Hepatocyte (in vitro differentiated cells): Measurements from ENCODE around the gene CCR9. TPM values are rescaled to one million over a fixed set of nuclear protein-coding genes. Genes with fewer than 3 reads are reported as not detected.

Source experiments
- DNase-seq: peaks from one replicate; pipeline ENCODE4 v3.0.0-alpha.2; 2016; ENCODE audit warnings: low spot score
- H2AFZ ChIP-seq: fragments of 200-600 bp; sonication (generic); 2 replicates; pipeline ENCODE4 v1.6.0; 2016; ENCODE audit warnings: antibody characterized with exemption, mild to moderate bottlenecking
- H3K27ac ChIP-seq: fragments of 200-600 bp; sonication (generic); 2 replicates; pipeline ENCODE4 v1.5.1; 2016; ENCODE audit warnings: mild to moderate bottlenecking
- H3K27me3 ChIP-seq: fragments of 200-600 bp; sonication (generic); 2 replicates; pipeline ENCODE4 v1.6.1; 2016
- H3K36me3 ChIP-seq: fragments of 200-600 bp; sonication (generic); replicated peaks from 2 replicates; pipeline ENCODE4 v1.5.1; 2016; ENCODE audit warnings: low read depth; ENCODE audit not compliant: insufficient read depth
- H3K4me1 ChIP-seq: fragments of 200-600 bp; sonication (generic); 2 replicates; pipeline ENCODE4 v1.5.1; 2016; ENCODE audit warnings: mild to moderate bottlenecking, moderate library complexity; ENCODE audit not compliant: insufficient read depth
- H3K4me2 ChIP-seq: fragments of 200-600 bp; sonication (generic); 2 replicates; pipeline ENCODE4 v1.6.0; 2016
- H3K4me3 ChIP-seq: fragments of 200-600 bp; sonication (generic); 2 replicates; pipeline ENCODE4 v1.5.1; 2016; ENCODE audit warnings: mild to moderate bottlenecking
- H3K79me2 ChIP-seq: fragments of 200-600 bp; sonication (generic); 2 replicates; pipeline ENCODE4 v1.6.0; 2017; ENCODE audit warnings: mild to moderate bottlenecking
- H3K9me2 ChIP-seq: fragments of 200-600 bp; sonication (generic); replicated peaks from 2 replicates; pipeline ENCODE4 v1.6.0; 2017; ENCODE audit warnings: mild to moderate bottlenecking; ENCODE audit not compliant: insufficient read depth
- H3K9me3 ChIP-seq: fragments of 200-600 bp; sonication (generic); 2 replicates; pipeline ENCODE4 v1.5.1; 2016; ENCODE audit warnings: low read depth, mild to moderate bottlenecking
- H4K20me1 ChIP-seq: fragments of 200-600 bp; sonication (generic); 2 replicates; pipeline ENCODE4 v1.6.0; 2016; ENCODE audit warnings: mild to moderate bottlenecking; ENCODE audit not compliant: insufficient read depth, poor library complexity, severe bottlenecking
- CTCF ChIP-seq: fragments of 200-600 bp; sonication (generic); IDR thresholded peaks from 2 replicates; pipeline ENCODE4 v1.5.1; 2016; ENCODE audit warnings: antibody characterized with exemption, mild to moderate bottlenecking; ENCODE audit not compliant: poor library complexity
- EZH2 ChIP-seq: fragments of 200-600 bp; sonication (generic); IDR thresholded peaks from 2 replicates; pipeline ENCODE4 v1.6.1; 2016; ENCODE audit warnings: antibody characterized with exemption, mild to moderate bottlenecking, borderline replicate concordance
- EZH2phosphoT487 ChIP-seq: fragments of 200-600 bp; sonication (generic); IDR thresholded peaks from one replicate; pipeline ENCODE4 v1.6.1; 2018; ENCODE audit warnings: antibody characterized with exemption, mild to moderate bottlenecking, low read depth, moderate library complexity; ENCODE audit not compliant: unreplicated experiment, severe bottlenecking
- WGBS: methylation state at CpG from one replicate; pipeline ENCODE4 v1.1.6; 2016; ENCODE audit warnings: low lambda C conversion rate; ENCODE audit errors: missing lambda C conversion rate; 5-methylcytosine and 5-hydroxymethylcytosine counted together
- polyA plus RNA-seq: library from polyadenylated mRNA; unstranded; fragments of >200 nt; fragmentation: Nextera tagmentation; extraction: Ambion mirVana; gene quantifications from 2 replicates; pipeline ENCODE4 v1.2.1, GENCODE V29; 2016
- total RNA-seq: library from RNA; depleted of rRNA; stranded (reverse); fragments of >200 nt; gene quantifications from 2 replicates; pipeline ENCODE4 v1.2.3, GENCODE V29; 2014

CCR9 gene
- total and polyA plus RNA-seq, 2 experiments from 2014 or later, result 0.20 TPM; not detected in 1

- Histone ChIP-seq H3K9me2 (no peaks in the 10 kb centered on the region), H4K20me1 (no peaks in the 10 kb centered on the region), H3K9me3 (no peaks in the 10 kb centered on the region), H3K4me1 (no peaks in the 10 kb centered on the region), H3K36me3 (no peaks in the 10 kb centered on the region), H3K27ac (no peak overlapping the region), H3K79me2 (no peaks in the 10 kb centered on the region), H3K4me3 (no peak overlapping the region), H3K4me2 (no peak overlapping the region), H3K27me3 (no peaks in the 10 kb centered on the region), H2AFZ (no peak overlapping the region)
- 80% methylated on average over 3 of the region's 3 CpGs for WGBS
- DNase-seq, result no peak
- TF ChIP-seq EZH2phosphoT487 (no peak), CTCF (no peak), EZH2 (no peak)
Measured at GRCh38 chr3:45869638-45870037, 16.7 kb upstream of the CCR9 start.

- Histone ChIP-seq H3K9me2 (no peaks in the 10 kb centered on the region), H3K9me3 (no peaks in the 10 kb centered on the region), H3K27me3 (no peaks in the 10 kb centered on the region), H3K27ac (no peak overlapping the region), H2AFZ (no peak overlapping the region), H3K4me2 (no peak overlapping the region), H3K36me3 (no peaks in the 10 kb centered on the region), H3K4me1 (no peaks in the 10 kb centered on the region), H3K4me3 (no peak overlapping the region), H4K20me1 (no peaks in the 10 kb centered on the region), H3K79me2 (no peaks in the 10 kb centered on the region)
- no peak for DNase-seq
- 93% methylated on average over 4 of the region's 4 CpGs for WGBS
- TF ChIP-seq EZH2phosphoT487, result no peak
- no peak for TF ChIP-seq EZH2
- TF ChIP-seq CTCF, result no peak
Measured at GRCh38 chr3:45870099-45870498, 16.2 kb upstream of the CCR9 start.

- H3K4me2 ChIP-seq, result no peak overlapping the region
- H3K4me1 ChIP-seq, result no peaks in the 10 kb centered on the region
- no peak overlapping the region for H3K4me3 ChIP-seq
- H3K9me2 ChIP-seq, result no peaks in the 10 kb centered on the region
- no peaks in the 10 kb centered on the region for H4K20me1 ChIP-seq
- H3K27ac ChIP-seq, result no peak overlapping the region
- H3K36me3 ChIP-seq, result no peaks in the 10 kb centered on the region
- H3K27me3 ChIP-seq, result no peaks in the 10 kb centered on the region
- H3K9me3 ChIP-seq, result no peaks in the 10 kb centered on the region
- no peak overlapping the region for H2AFZ ChIP-seq
- DNase-seq, result no peak
- no peaks in the 10 kb centered on the region for H3K79me2 ChIP-seq
- no peak for TF ChIP-seq EZH2
- 78% methylated on average over 6 of the region's 6 CpGs for WGBS
Measured at GRCh38 chr3:45871780-45872179, 14.6 kb upstream of the CCR9 start.

GRCh38 chr3:45872569-45872968 lies 13.8 kb upstream of the CCR9 start:
- no peak for DNase-seq
- H3K27ac ChIP-seq, result no peak overlapping the region
- no peak for TF ChIP-seq EZH2phosphoT487
- TF ChIP-seq EZH2, result no peak
- no peak for TF ChIP-seq CTCF
- no peaks in the 10 kb centered on the region for H4K20me1 ChIP-seq
- H3K9me2 ChIP-seq, result no peaks in the 10 kb centered on the region
- no peaks in the 10 kb centered on the region for H3K27me3 ChIP-seq
- H3K4me3 ChIP-seq, result no peak overlapping the region
- no peak overlapping the region for H2AFZ ChIP-seq
- H3K4me1 ChIP-seq, result no peaks in the 10 kb centered on the region
- no peak overlapping the region for H3K4me2 ChIP-seq
- no peaks in the 10 kb centered on the region for H3K36me3 ChIP-seq
- no peaks in the 10 kb centered on the region for H3K9me3 ChIP-seq
- no peaks in the 10 kb centered on the region for H3K79me2 ChIP-seq
- 74% methylated on average over 2 of the region's 2 CpGs for WGBS
